ENCODE data around the gene SMIM44. TPM values are rescaled to one million over a fixed set of nuclear protein-coding genes. Genes with fewer than 3 reads are reported as not detected.

The SMIM44 gene
- total RNA-seq, 4 donors from 2014 or later = not detected

DNA sequence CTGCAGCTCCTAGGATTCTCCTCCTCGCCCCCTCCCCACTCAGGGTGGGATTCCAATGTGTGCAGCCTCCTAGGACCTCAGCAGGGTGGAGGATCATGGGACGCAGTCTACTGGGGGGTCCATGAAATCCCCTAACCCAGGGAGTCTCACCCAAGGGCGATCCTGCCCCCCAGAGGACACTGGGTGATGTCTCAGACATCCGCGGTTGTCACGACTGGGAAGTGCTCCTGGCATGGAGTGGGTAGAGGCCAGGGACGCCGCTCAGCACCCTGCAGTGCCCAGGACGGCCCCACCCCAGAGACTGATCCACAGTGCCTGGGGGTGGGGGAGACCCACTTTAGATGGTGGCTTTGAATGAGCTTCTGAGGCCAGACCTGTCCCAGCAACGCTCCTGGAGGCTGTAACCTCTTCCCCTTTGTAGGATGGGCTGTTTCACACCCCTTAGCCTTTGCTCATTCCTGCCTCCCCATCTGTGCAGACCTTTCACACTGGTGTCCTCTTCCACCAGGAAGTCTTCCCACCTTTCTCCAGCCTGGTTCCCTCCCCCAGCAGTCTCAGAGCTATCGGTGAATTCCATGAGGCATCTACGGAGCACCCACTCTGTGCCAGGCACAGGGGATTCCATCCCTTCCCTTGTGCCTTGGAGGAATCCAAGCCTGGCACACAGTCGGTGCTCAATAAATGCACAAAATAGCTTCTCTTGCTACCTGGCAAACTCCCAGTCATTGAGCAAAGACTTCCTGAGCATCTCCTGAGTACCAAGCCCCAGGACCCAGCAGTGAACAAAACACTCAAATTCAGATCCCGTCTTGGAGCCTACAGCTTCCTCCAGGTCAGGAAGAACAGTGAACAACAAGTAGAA is 13.4 kb downstream of the SMIM44 start:
- WGBS, 2 donors = 37 to 49% methylated on average over 10 to 14 of the region's 14 CpGs
- TF ChIP-seq, protein P1, sequence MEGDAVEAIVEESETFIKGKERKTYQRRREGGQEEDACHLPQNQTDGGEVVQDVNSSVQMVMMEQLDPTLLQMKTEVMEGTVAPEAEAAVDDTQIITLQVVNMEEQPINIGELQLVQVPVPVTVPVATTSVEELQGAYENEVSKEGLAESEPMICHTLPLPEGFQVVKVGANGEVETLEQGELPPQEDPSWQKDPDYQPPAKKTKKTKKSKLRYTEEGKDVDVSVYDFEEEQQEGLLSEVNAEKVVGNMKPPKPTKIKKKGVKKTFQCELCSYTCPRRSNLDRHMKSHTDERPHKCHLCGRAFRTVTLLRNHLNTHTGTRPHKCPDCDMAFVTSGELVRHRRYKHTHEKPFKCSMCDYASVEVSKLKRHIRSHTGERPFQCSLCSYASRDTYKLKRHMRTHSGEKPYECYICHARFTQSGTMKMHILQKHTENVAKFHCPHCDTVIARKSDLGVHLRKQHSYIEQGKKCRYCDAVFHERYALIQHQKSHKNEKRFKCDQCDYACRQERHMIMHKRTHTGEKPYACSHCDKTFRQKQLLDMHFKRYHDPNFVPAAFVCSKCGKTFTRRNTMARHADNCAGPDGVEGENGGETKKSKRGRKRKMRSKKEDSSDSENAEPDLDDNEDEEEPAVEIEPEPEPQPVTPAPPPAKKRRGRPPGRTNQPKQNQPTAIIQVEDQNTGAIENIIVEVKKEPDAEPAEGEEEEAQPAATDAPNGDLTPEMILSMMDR (IDR thresholded peaks at IDR 0.05) = no peak
- no peak for TF ChIP-seq POLR2A (IDR thresholded peaks at IDR 0.05)
- intact Hi-C loops (cut with DNase I; ENCODE audit: low total_unique reads) = no loop called here
- H3K4me3 ChIP-seq (ENCODE audit: low read depth, poor library complexity, severe bottlenecking) = no peak overlapping the region
- DNase-seq (ENCODE audit: low spot score in 2 of 2) = no peak

- intact Hi-C loops (cut with DNase I; ENCODE audit: low total_unique reads) = no loop called here
- 77 to 92% methylated on average over 2 to 3 of the region's 3 CpGs for WGBS, 2 donors
Observed at GRCh38 chr19:3468211-3468610, 15.0 kb downstream of the SMIM44 start.

GRCh38 chr19:3467437-3468198 is 15.6 kb downstream of the SMIM44 start:
- WGBS, 2 donors = 81 to 84% methylated on average over 8 to 10 of the region's 10 CpGs
- no peak for TF ChIP-seq POLR2A (IDR thresholded peaks at IDR 0.05)
- TF ChIP-seq, protein P1 (IDR thresholded peaks at IDR 0.05) = no peak
- H3K4me3 ChIP-seq (ENCODE audit: low read depth, poor library complexity, severe bottlenecking) = no peak overlapping the region
- no peak for DNase-seq (ENCODE audit: low spot score in 2 of 2)
- intact Hi-C loops (cut with DNase I; ENCODE audit: low total_unique reads) = no loop called here

More at GRCh38 chr19:3468211-3468610, 15.0 kb downstream of the SMIM44 start:
- H3K4me3 ChIP-seq (ENCODE audit: low read depth, poor library complexity, severe bottlenecking) = no peak overlapping the region
- TF ChIP-seq POLR2A (IDR thresholded peaks at IDR 0.05) = no peak
- TF ChIP-seq, protein P1 (IDR thresholded peaks at IDR 0.05) = no peak
- DNase-seq (ENCODE audit: low spot score in 2 of 2) = no peak

- no peak for TF ChIP-seq POLR2A (IDR thresholded peaks at IDR 0.05)
- TF ChIP-seq, protein P1 (IDR thresholded peaks at IDR 0.05) = no peak
- DNase-seq (ENCODE audit: low spot score in 2 of 2) = no peak
- intact Hi-C loops (cut with DNase I; ENCODE audit: low total_unique reads) = no loop called here
- no peak overlapping the region for H3K4me3 ChIP-seq (ENCODE audit: low read depth, poor library complexity, severe bottlenecking)
- WGBS, 2 donors = 44 to 48% methylated on average over 9 of the region's 9 CpGs
Observed at GRCh38 chr19:3466635-3467034, 16.6 kb downstream of the SMIM44 start.

DNA sequence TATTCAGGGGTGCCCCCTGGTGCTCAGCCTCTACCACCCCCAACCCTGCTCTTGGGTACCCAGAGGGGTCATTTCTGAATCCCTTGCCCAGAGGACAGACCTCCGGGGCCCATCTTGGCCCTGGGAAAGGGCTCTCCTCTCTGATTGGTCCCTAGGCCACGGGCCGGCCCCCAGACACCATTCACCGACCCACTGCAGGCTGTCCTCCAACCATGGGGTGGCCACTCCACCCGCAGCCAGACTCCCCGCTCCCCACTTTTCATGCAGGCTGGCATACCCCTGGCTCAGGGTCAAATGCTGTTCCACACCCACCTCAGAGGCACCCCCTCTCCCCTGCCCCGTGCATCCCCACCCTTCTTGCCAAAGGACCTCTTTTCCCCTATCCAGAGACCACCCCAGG is 17.7 kb downstream of the SMIM44 start:
- H3K4me3 ChIP-seq (ENCODE audit: low read depth, poor library complexity, severe bottlenecking) = no peak overlapping the region
- WGBS, 2 donors = 72 to 79% methylated on average over 7 of the region's 7 CpGs
- no peak for DNase-seq (ENCODE audit: low spot score in 2 of 2)
- TF ChIP-seq POLR2A (IDR thresholded peaks at IDR 0.05) = no peak
- TF ChIP-seq, protein P1 (IDR thresholded peaks at IDR 0.05) = no peak
- intact Hi-C loops (cut with DNase I; ENCODE audit: low total_unique reads) = no loop called here
